Stimulated activated CD4-positive, alpha-beta T cell treated with anti-CD3 and anti-CD28 coated beads, Interleukin-1b, Interleukin-23, amount 100 ng/mL, for 4 hours (primary cell): Measurements from ENCODE around the gene TMCC1.
A peak's percentile ranks its signal among the peaks of the same experiment; 100 is the strongest.
"Not testable (repeated sequence)": the region's sequence is repeated elsewhere in the genome, so short reads cannot be mapped to it uniquely, and the experiment has no call there.

Experiments used
- DNase-seq, 2 donors: peaks; one replicate each; pipeline ENCODE4 v3.0.0-alpha.2; 2020; ENCODE audit warnings: low read depth in 2 of 2

TMCC1 gene

DNA sequence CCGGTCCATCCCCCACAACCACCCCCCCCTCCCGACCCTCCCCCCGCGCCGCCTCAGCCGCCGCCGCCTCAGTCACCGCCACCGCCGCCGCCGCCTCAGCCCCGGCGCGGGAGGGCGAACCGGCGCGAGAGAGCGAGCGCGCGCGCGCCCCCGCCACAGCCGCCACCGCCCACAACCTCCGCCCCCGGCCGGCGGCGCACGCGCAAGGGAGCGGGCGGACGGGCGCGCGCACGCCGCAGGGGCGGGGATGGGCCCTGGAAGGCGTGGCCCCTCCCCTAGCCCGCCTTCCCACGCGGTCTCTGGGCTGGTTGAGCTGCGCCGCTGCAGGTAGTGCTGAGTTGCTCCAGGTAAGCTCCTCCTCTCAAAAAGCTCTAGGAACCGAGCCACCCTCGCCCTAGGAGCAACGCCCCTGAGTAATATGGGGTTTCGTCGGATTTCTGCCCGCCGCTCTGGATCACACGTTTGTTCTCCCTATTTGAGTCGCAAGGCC lies at the start of gene TMCC1:
Gene TMCC1, minus strand, starts transcription at position 131 of the 490 bp plus-strand sequence.
- DNase-seq = peak; percentile 83 to 86

DNA sequence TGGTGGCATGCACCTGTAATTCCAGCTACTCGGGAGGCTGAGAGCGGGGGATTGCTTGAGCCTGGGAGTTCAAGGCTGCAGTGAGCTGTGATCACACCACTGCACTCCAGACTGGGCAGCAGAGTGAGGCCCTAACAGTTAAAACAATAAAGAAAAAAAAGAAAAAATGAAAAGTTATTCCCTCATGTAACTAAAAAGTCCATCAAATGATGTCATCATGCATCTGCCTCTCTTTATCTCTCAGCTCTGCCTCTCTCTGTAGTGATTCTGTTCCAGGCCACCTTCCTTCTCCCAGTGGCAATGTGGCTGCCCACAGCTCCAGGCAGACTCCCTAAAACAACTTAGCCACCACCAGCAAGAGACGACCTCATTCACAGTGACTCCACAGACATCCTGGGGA lies 49.5 kb upstream of the TMCC1 start:
- DNase-seq = no peak

DNA sequence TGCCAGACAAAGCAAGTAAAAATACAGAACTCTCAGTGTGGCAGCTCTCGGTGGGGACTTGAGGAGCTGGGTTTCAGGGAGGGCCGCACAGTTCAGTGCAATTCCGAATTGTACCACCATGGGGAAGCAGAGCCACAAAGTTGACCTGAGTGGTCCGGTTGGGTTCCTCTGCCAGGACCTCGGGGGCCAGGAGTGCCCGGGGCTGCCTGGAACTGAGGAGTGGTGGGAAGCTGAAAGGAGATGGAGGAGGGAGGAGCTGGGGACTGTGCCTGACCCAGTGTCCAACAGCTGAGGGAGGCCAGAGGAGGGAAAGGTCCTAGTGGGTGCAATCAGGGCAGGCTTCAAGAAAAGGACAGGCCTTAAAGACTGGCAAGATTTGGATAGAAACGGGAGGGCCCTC lies 48.8 kb upstream of the TMCC1 start:
- peak in 1 of 2 donors; percentile 9 for DNase-seq

GRCh38 chr3:129940086-129940485 lies 46.6 kb upstream of the TMCC1 start:
- DNase-seq = no peak

DNA sequence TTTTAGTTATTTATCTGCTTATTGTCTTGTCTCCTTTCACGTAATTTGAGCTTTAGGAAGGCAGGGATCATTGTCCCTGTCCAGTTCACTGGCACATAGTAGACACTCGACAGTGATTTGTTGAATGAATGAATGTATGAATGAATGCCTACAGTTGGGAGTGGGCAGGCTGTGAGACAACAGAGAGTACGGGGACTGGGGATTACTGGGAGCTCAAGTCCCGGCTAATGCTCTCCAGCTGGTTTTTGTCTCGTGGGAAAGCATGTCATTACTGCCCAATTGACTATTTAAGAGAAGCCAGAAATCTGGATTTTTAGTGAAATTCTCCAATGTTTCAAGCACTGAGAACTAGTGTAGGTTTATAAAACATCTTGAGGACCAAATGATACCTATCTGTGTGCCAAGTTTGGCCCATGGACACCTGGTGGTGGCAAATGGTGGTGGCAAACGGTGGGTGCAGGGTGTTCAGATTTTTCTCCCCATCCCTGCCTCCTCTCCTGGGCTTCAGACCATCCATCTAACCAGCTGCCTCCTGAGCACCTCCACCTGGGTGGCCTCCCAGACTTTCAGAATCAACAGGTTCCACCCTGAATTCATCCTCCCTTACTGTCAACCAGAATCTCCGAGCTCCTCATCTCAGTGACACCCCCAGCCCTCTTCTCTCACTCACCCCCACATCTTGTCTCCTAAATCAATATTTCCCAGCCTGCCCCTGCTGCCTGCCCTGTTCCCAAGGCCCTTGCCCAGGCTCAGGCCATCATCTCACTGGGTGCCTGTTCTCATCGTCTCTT lies 44.8 kb upstream of the TMCC1 start:
- DNase-seq = no peak

GRCh38 chr3:129937717-129938116 lies 44.2 kb upstream of the TMCC1 start:
- no peak for DNase-seq

DNA sequence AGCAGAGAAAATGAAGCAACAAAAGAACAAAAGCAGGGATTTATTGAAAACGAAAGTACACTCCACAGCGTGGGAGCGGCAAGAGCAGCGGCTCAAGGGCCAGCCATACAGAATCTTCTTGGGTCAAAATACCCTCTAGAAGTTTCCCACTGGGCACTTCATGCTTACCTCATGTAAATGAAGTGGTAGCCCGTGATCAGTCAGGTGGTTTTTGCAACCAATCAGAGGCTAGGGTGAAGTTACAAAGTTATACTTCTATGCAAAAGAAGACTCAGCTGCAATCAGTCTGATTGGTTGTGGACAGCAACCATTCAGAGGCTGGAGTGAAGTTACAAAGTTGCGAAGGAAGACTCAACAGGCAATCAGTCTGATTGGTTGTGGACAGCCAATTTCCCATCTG lies 43.2 kb upstream of the TMCC1 start:
- DNase-seq = no peak

GRCh38 chr3:129934234-129935123 lies 41.0 kb upstream of the TMCC1 start:
- peak; percentile 15 to 28 for DNase-seq

DNA sequence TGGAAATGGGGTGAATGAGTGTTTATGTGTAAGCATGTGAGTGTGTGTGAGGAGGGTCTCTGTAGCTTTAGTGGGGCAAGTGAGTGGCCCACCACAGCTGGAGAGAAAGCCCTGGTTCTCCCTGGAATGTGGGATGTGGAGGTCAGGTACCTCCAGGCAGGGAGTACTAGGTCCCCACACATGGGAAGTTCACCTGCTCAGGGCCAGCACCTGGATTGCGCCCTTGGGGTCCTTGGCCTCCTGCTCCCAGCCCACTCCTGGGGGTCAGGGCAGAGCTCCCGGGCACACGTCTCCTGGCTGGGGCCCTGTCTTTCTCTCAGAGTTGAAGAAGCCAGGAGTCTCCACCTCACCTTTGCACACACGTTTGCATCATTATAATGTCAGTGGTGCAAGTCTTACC lies 40.0 kb upstream of the TMCC1 start:
- DNase-seq = no peak

- DNase-seq = no peak
Observed at GRCh38 chr3:129929383-129929782, 35.9 kb upstream of the TMCC1 start.

DNA sequence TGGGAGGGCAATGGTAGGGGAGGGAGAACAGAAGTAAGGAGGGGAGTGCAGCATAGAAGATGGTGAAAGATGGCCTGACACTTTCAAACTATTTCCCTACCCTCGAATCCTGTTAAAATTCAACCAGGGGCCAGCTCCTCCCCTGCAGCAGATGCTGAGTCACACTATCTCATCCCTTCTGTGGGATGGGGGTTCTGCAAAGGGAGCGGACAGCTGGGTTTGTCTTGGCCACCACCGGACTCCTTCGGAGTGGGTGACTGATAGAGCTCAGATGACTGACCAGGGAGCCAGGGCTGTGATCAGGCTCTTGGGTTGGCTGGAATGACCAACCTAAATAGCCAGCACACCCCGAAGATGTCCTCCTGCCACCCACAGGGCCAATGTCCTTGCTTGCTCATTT lies 33.6 kb upstream of the TMCC1 start:
- DNase-seq = no peak

DNA sequence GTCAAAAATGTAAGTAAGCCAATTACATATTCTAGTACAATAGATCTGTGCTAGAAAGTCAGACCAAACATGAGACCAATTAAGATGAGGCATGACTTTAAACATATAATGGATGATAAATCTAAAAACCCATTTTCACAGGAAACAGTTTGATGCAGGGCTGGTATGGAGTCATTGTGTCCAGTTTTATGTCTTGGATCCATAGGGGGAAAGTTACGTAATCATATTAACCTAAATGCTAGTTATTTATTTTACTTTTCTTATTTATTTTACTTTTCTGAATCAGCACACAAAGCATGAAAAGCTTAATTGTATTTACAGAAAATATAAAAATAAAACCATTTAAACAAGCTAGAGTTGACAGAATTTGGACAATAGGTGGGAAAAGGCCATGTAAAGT lies 26.3 kb upstream of the TMCC1 start:
- no peak for DNase-seq

GRCh38 chr3:129919357-129919756 lies 25.8 kb upstream of the TMCC1 start:
- DNase-seq = no peak

GRCh38 chr3:129918461-129918860 lies 24.9 kb upstream of the TMCC1 start:
- no peak for DNase-seq

DNA sequence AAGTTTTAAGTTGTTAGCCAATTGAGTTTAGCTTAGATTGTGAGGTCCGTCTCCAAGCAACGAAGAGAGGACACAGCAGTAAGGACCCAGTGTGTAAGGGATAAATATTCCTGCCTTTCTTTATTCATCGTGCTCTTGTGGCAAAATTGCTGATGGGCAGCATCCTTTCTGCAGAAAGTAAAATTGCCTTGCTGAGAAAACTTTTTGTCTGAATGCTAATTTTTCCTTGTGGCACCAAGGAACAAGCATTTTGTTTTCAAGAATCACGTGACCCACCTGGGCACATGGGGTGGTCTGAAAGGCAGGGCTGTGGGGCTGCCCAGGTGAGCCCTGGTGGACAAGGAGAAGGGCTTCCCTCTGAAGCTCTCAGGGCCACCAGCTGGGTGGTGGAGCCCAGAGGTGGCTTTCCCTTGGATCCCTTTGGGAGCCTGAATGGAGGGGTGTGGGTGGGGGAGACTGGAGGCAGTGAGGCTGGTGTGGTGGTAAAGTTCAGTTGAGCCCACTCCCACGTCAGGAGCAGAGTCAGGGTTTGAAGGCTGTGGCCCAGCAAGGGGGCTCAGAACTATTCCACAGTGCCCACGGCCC lies 24.0 kb upstream of the TMCC1 start:
- DNase-seq = no peak

GRCh38 chr3:129913618-129914017 lies 20.1 kb upstream of the TMCC1 start:
- DNase-seq = no peak

GRCh38 chr3:129911261-129911861 lies 17.9 kb upstream of the TMCC1 start:
- no peak for DNase-seq

- DNase-seq = not testable (repeated sequence)
Observed at GRCh38 chr3:129909235-129909634, 15.7 kb upstream of the TMCC1 start.

GRCh38 chr3:129908417-129908816 lies 14.9 kb upstream of the TMCC1 start:
- no peak for DNase-seq

DNA sequence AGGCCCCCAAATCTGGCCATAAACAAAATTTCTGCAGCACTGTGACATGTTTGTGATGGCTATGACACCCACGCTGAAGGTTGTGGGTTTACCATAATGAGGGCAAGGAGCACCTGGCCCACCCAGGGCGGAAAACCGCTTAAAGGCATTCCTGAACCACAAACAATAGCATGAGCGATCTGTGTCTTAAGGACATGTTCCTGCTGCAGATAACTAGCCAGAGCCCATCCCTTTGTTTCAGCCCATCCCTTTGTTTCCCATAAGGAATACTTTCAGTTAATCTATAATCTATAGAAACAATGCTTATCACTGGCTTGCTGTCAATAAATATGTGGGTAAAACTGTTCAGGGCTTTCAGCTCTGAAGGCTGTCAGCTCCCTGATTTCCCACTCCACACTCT lies 7.8 kb upstream of the TMCC1 start:
- not testable (repeated sequence) for DNase-seq

DNA sequence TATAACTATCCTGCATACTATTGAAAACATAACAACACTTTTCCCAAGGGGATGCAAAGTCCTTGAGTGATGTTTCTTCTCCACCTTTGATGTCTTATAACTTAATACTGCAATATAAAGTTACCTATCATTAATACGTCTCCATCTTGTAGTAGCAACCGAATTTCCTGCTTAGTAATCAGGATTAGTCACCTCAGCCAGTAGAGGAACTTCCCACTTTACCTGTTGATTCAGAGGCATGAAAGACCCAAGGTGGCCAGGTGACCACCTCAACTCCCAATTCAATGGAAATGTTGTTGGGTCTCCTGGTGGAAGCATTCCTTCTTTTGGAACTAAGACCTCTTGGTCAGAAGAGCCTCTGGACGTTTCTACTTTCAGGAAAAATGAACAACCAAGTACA lies 3.5 kb upstream of the TMCC1 start:
- no peak for DNase-seq
